Effector CD4-positive, alpha-beta T cell (primary cell): ENCODE data around the gene LEFTY2. TPM values are rescaled to one million over a fixed set of nuclear protein-coding genes. Genes with fewer than 3 reads are reported as not detected.
A peak's percentile ranks its signal among the peaks of the same experiment; 100 is the strongest.
"Not testable (repeated sequence)": the region's sequence is repeated elsewhere in the genome, so short reads cannot be mapped to it uniquely, and the experiment has no call there.

Experiments used
- DNase-seq: peaks from one replicate; pipeline ENCODE4 v3.0.0-alpha.2; 2020
- total RNA-seq: gene quantifications from one replicate; lab custom pipeline; 2026; lab: John Stamatoyannopoulos, UW

LEFTY2 gene
- total RNA-seq, result not detected

GRCh38 chr1:225941187-225941941, at the start of gene LEFTY2:
TSS of gene LEFTY2 (minus strand) at chr1:225941220. CDS start at chr1:225941140, 80 bp downstream.
- no peak for DNase-seq

- DNase-seq, result no peak
Measured at GRCh38 chr1:225987491-225988316, 46.7 kb upstream of the LEFTY2 start.

GRCh38 chr1:225981714-225982113, 40.7 kb upstream of the LEFTY2 start:
- no peak for DNase-seq

- no peak for DNase-seq
Measured at GRCh38 chr1:225980005-225980836, 39.2 kb upstream of the LEFTY2 start.

- no peak for DNase-seq
Measured at GRCh38 chr1:225979421-225979820, 38.4 kb upstream of the LEFTY2 start.

- DNase-seq, result no peak
Measured at GRCh38 chr1:225977937-225978748, 37.1 kb upstream of the LEFTY2 start.

GRCh38 chr1:225975146-225975545, 34.1 kb upstream of the LEFTY2 start:
- not testable (repeated sequence) for DNase-seq

- no peak for DNase-seq
Measured at GRCh38 chr1:225974454-225974853, 33.4 kb upstream of the LEFTY2 start.

GRCh38 chr1:225973158-225973557, 32.1 kb upstream of the LEFTY2 start:
- no peak for DNase-seq

- DNase-seq, result no peak
Measured at GRCh38 chr1:225972344-225973152, 31.5 kb upstream of the LEFTY2 start.

- not testable (repeated sequence) for DNase-seq
Measured at GRCh38 chr1:225970592-225971157, 29.7 kb upstream of the LEFTY2 start.

- not testable (repeated sequence) for DNase-seq
Measured at GRCh38 chr1:225969751-225970150, 28.7 kb upstream of the LEFTY2 start.

GRCh38 chr1:225965231-225965630, 24.2 kb upstream of the LEFTY2 start:
- no peak for DNase-seq

GRCh38 chr1:225963735-225964530, 22.9 kb upstream of the LEFTY2 start:
- DNase-seq, result no peak

- peak; percentile 50 for DNase-seq
Measured at GRCh38 chr1:225962440-225962975, 21.5 kb upstream of the LEFTY2 start.

GRCh38 chr1:225961659-225962439, 20.8 kb upstream of the LEFTY2 start:
- no peak for DNase-seq

- no peak for DNase-seq
Measured at GRCh38 chr1:225958041-225958440, 17.0 kb upstream of the LEFTY2 start.

- DNase-seq, result no peak
Measured at GRCh38 chr1:225954753-225955152, 13.7 kb upstream of the LEFTY2 start.

GRCh38 chr1:225953315-225953714, 12.3 kb upstream of the LEFTY2 start:
- DNase-seq, result no peak
